ENCODE measurements around the gene DLX6. TPM values are rescaled to one million over a fixed set of nuclear protein-coding genes. Genes with fewer than 3 reads are reported as not detected.

Gene DLX6
- total RNA-seq, 1 donor from 2014 or later, result not detected

GRCh38 chr7:97006055-97006815, 882 bp downstream of the DLX6 start:
- Histone ChIP-seq H3K36me3 (ENCODE audit: control insufficient read depth, insufficient read depth, low read length) (no peaks in the 10 kb centered on the region), H3K27me3 (ENCODE audit: control insufficient read depth, insufficient read depth, low read length) (peaks cover 66% of the 10 kb centered on the region), H3K4me3 (ENCODE audit: low read depth, low read length) (no peak overlapping the region)
- TF ChIP-seq CTCF (IDR thresholded peaks at IDR 0.05; ENCODE audit: insufficient read depth, low read length, severe bottlenecking), result no peak
- DNase-seq (ENCODE audit: low read depth) (no peak), FAIRE-seq (no peak)

- Histone ChIP-seq H3K36me3 (ENCODE audit: control insufficient read depth, insufficient read depth, low read length) (no peaks in the 10 kb centered on the region), H3K4me3 (ENCODE audit: low read depth, low read length) (no peak overlapping the region), H3K27me3 (ENCODE audit: control insufficient read depth, insufficient read depth, low read length) (peaks cover 72% of the 10 kb centered on the region)
- no peak for TF ChIP-seq CTCF (IDR thresholded peaks at IDR 0.05; ENCODE audit: insufficient read depth, low read length, severe bottlenecking)
- FAIRE-seq (no peak), DNase-seq (ENCODE audit: low read depth) (no peak)
Observed at GRCh38 chr7:97006816-97007582, 1.6 kb downstream of the DLX6 start.

GRCh38 chr7:97007583-97007861, 2.2 kb downstream of the DLX6 start:
- FAIRE-seq, result no peak
- DNase-seq (ENCODE audit: low read depth), result no peak
- Histone ChIP-seq H3K27me3 (ENCODE audit: control insufficient read depth, insufficient read depth, low read length) (peaks cover 72% of the 10 kb centered on the region), H3K4me3 (ENCODE audit: low read depth, low read length) (no peak overlapping the region), H3K36me3 (ENCODE audit: control insufficient read depth, insufficient read depth, low read length) (no peaks in the 10 kb centered on the region)
- TF ChIP-seq CTCF (IDR thresholded peaks at IDR 0.05; ENCODE audit: insufficient read depth, low read length, severe bottlenecking), result no peak

- TF ChIP-seq CTCF (IDR thresholded peaks at IDR 0.05; ENCODE audit: insufficient read depth, low read length, severe bottlenecking), result no peak
- no peak overlapping the region for H3K4me3 ChIP-seq (ENCODE audit: low read depth, low read length)
- FAIRE-seq (no peak), DNase-seq (ENCODE audit: low read depth) (no peak)
- no peaks in the 10 kb centered on the region for H3K36me3 ChIP-seq (ENCODE audit: control insufficient read depth, insufficient read depth, low read length)
- peaks cover 71% of the 10 kb centered on the region for H3K27me3 ChIP-seq (ENCODE audit: control insufficient read depth, insufficient read depth, low read length)
Observed at GRCh38 chr7:97008275-97008917, 3.0 kb downstream of the DLX6 start.

- no peaks in the 10 kb centered on the region for H3K36me3 ChIP-seq (ENCODE audit: control insufficient read depth, insufficient read depth, low read length)
- H3K4me3 ChIP-seq (ENCODE audit: low read depth, low read length), result no peak overlapping the region
- FAIRE-seq (no peak), DNase-seq (ENCODE audit: low read depth) (no peak)
- no peak for TF ChIP-seq CTCF (IDR thresholded peaks at IDR 0.05; ENCODE audit: insufficient read depth, low read length, severe bottlenecking)
- H3K27me3 ChIP-seq (ENCODE audit: control insufficient read depth, insufficient read depth, low read length), result peaks cover 69% of the 10 kb centered on the region
Observed at GRCh38 chr7:97009753-97010732, 4.7 kb downstream of the DLX6 start.
